Measurements from ENCODE around the gene DSCAML1. TPM values are rescaled to one million over a fixed set of nuclear protein-coding genes. Genes with fewer than 3 reads are reported as not detected.

Gene DSCAML1
- total and polyA plus RNA-seq, 2 of the 8 experiments (the other 6 are each of a cell fraction or from before 2014, with no cell fraction given), result 0.19 to 0.24 TPM

DNA sequence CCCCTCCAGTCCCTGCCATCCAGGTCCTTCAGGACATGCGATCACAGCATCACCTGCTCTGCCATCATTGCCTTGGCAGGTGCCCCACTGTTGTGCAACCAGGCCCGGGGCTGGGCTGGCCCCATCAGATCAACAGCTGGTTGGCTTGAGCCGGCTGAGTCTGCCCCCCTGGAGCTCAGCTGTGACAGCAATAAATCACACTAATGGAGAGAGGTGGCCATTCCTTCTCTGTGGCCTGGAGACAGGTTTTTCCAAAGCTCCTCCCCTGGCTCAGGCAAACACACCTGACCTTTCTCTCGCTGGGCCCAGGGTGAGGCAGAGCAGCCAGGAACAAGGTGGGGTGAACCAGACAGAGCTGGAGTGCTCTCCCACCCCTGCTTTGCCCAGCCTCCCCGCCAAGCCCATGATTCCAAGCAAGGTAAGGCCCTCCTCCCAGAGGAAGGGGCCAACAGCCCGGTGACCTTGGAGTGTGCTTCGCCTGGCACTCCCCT lies 36.4 kb upstream of the DSCAML1 start (continued):
- TF ChIP-seq TEAD4 (IDR thresholded peaks at IDR 0.05; ENCODE audit: low read depth, low read length) (no peak), SAP30 (IDR thresholded peaks at IDR 0.05; ENCODE audit: insufficient read depth, insufficient replicate concordance, low read length) (no peak), ASH2L (IDR thresholded peaks at IDR 0.05; ENCODE audit: low read length) (no peak), HDAC2 (IDR thresholded peaks at IDR 0.05; ENCODE audit: borderline replicate concordance in 1 of 2, low read depth in 2 of 2, low read length in 2 of 2) (no peak), MAFK (IDR thresholded peaks at IDR 0.05; ENCODE audit: low read depth, low read length) (no peak)

All from H1 (cell line).